CD4-positive, alpha-beta T cell treated with Interleukin-1 beta for 1 hour (primary cell): ENCODE measurements around the gene MN1.
A peak's percentile ranks its signal among the peaks of the same experiment; 100 is the strongest.

Experiments used
- DNase-seq, 2 donors: peaks; one replicate each; pipeline ENCODE4 v3.0.0-alpha.2; 2020 to 2022

MN1 gene

GRCh38 chr22:27801616-27802345 is at the start of gene MN1:
Gene MN1, minus strand, starts transcription at chr22:27801756. Its CDS starts 1,213 bp downstream, at chr22:27800543.
- DNase-seq, result peak; percentile 47 to 68

GRCh38 chr22:27850000-27850521 is 48.5 kb upstream of the MN1 start:
- no peak for DNase-seq

DNA sequence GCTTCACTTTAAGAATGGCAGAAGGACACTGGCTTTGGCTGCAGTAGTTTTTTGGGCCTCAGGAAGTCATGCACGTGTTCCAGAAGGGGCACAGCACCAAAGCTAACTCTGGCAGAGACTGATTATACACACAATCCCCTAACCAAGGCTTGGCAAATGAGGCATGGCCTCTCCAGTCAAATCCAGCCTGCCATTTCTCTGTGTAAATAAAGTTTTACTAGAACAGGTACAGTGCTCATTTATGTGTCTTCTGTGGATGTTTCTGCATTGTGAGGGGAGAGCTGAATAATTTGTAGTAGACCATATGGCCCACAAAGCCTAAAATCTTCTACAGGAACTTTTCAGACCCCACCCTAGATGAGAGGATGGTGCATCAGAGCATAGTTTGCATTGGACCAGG is 46.4 kb upstream of the MN1 start:
- no peak for DNase-seq

GRCh38 chr22:27846910-27847309 is 45.4 kb upstream of the MN1 start:
- no peak for DNase-seq

DNA sequence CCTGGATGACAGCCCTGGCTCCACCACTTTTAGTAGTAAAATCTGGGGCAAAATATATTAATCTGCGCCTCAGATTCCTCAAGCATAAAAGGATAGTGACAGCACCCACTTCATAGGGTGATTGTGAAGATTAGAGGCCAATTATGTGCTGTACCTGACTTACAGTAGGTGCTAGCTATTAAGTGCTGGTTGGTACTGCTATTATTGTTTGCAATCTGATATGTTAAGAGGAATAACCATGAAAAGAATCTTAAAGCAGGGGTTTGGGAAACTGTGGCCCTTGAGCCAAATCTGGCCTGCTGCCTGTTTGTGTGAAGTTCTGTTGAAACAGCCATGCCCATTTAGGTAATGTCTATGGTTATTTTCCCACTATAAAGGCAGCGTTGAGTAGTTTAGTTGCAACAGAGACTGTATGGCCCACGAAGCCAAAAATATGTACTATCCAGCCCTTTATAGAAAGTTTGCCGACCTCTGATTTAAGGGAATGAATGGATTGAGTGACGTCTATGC is 44.7 kb upstream of the MN1 start:
- no peak for DNase-seq

- no peak for DNase-seq
Measured at GRCh38 chr22:27845644-27846043, 44.1 kb upstream of the MN1 start.

- no peak for DNase-seq
Measured at GRCh38 chr22:27844656-27845591, 43.4 kb upstream of the MN1 start.

- no peak for DNase-seq
Measured at GRCh38 chr22:27844256-27844655, 42.7 kb upstream of the MN1 start.

GRCh38 chr22:27843441-27843840 is 41.9 kb upstream of the MN1 start:
- no peak for DNase-seq

DNA sequence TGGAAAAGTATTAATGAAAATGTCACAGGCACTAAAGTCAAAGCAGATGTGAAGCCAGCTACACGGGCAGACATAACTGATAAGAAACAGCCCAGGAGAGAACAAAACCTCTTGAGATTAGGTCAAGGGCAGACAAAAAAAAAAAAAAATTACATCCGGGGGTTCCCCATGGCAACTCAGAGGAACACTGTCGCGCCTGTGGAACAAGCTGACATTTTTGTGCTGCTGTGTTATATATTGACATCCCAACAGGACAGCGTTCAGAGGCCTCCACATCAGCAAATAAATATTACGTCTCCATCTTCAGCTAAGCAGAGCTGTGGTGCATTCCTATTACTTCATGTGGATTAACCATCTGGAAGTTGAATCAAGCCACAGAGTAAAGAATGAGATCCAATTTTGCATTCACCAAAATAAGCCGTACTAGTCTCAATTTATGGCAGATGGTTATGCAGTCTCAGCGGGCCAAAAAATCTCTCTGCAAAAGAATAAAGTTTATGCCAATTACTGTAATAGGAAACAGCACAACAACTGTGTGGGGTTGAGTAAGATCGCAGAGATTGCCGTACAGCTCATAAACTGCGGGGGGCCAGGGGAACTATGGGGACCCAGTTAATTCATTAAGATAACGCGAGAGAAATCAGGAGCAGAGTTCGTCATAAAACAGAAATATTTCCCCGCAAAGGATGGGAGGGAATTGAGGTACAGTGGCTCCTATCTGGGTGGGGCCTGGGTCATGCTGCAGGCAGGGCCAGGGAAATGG is 41.3 kb upstream of the MN1 start:
- DNase-seq, result no peak

DNA sequence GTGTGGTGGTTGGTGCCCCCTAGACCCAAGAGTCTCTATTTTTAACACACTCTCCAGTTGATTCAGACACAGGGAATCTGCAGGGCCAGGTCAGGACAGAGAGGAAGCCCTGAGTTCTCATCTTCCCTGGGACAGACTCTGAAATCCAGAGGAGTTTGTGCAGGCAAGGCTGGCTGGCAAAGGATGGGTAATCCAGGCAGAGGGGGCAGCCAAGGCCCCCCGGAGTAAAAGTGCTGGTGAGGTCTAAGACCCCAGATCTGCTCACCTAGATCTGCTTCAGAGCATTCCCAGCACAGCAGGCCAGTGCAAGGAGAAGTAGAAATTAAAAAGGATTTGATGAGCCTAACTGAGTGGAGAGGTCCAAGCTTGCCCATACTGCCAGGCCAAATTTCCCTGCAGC is 40.6 kb upstream of the MN1 start:
- no peak for DNase-seq

DNA sequence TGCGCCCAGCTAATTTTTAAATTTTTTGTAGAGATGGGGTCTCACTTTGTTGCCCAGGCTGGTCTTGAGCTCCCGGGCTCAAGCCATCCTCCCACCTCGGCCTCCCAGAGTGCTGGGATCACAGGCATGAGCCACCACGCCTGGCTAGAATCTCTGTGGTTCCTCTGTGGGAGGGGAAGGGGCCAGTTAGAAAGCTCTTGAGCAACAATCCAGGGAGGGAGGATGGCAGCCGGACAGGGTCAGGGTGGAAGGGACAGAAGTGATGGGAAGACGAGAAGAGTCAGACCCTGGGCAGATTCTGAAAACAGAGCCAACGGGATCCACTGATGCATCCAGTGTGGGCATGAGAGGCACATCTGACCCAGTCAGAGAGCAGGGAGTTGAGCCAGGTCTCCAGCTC is 38.9 kb upstream of the MN1 start:
- DNase-seq, result no peak

- no peak for DNase-seq
Measured at GRCh38 chr22:27839057-27839660, 37.6 kb upstream of the MN1 start.

- DNase-seq, result no peak
Measured at GRCh38 chr22:27836181-27836580, 34.6 kb upstream of the MN1 start.

GRCh38 chr22:27835446-27835845 is 33.9 kb upstream of the MN1 start:
- DNase-seq, result no peak

DNA sequence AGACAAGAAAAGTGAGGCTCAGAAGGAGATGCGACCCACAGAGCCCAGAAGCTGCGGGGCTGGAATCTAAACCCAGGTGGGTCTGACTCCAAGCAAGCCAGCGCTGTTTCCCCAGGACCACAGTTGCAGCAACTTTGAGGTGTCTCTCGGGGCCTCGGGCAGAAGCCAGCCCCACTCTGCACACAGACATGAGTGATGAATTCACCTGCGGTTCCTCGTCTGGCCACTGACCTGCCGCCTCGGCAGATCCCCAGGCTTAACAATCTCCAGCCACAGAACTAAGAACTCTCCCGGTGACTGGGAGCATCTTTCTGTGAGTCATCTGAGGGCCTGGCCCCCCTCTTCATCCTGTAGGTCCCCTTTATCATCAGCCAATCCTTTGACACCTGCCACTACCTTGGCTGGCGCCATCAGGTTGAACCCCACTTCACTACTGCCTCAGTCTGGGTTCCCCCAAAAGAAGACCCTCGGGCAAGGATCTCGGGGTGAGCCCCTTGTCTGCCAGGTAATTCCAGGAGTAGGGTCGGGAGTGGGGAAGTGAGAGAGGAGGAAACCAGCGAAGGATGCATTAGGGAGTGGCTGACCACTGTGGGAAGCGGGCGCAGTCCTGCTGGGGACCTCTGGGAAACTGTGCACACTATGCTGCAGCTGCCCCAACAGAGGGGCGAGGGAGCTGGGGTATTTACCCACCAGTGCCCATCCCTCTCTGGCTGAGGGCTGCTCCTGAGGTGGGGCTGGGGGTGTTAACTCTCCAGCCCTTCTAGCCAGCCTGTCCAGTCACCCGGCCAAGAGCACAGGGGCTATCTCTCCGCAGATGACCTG is 33.0 kb upstream of the MN1 start:
- no peak for DNase-seq

DNA sequence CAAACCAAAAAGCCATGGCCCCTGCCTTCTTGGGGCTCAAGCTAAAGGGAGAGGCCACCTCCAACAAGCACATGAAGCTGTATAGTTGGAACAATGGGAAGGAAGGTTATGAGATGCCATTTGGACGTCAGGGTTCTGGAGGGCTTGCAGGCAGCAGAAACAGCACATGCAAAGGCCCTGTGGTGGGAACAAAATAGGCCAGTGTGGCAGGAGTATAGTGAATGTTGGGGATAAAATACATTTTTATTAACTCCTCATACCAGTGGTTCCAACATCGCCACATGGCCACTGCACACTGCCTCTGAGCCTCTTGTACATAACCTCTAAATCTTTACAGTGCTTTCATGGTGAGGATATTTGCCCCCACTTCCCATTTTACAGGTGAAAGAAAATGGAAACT is 32.2 kb upstream of the MN1 start:
- DNase-seq, result no peak

- no peak for DNase-seq
Measured at GRCh38 chr22:27832606-27833005, 31.1 kb upstream of the MN1 start.

GRCh38 chr22:27829620-27830019 is 28.1 kb upstream of the MN1 start:
- no peak for DNase-seq

DNA sequence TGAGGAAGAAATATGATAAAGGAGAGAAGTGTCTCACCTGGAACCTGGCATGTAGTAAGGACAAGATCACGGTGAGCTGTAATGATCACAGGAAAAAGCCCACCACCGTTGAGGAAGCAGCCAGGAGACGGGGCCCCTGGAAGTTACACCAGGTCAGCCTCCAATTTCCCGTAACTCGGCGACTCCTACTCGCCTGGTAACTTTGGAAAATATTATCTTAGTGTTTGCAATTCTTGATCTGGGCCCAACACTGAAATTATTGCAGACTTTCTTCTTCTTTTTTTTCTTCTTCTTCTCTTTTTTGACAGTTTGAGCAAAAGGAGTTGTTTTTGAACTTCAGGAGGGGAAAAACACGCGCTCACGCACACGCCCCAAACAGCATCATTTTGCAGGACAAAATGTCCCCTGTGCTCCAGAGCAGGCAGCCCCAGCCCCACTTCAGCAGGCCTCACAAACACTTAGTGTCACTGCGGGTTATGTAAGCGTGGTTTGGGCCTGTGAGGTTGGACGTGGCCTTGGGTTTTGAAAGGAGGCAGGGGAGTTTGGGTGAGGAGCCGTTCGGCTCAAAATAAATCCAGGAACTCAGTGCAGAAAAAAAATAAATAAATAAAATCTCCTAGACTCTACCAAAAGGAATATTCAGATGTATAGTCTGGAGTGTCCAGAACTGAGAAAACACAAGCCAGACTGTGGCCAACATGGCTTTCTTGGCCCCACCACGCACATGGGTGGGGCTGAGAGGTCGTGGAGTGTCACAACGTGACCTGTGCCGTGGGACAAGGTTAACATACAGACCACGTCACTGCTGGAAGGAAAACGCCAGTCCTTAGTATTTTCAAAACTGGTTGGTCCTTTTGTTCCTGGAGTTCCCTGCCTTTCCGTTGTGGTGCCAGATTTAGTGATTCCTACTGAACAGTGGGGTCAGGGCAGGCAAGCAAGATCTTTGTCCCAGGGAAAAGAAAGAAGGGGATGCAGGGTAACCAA is 26.3 kb upstream of the MN1 start:
- no peak for DNase-seq
